ENCODE results near the gene PURA.

PURA gene

GRCh38 chr5:140131967-140132409, 18.1 kb downstream of the PURA start:
- no peak overlapping the region for H3K9ac ChIP-seq (ENCODE audit: low read length)
- H3K9me2 ChIP-seq (replicated peaks; ENCODE audit: insufficient read depth, low read length) = no peaks in the 10 kb centered on the region
- no peak for TF ChIP-seq CTCF (IDR thresholded peaks at IDR 0.05; ENCODE audit: insufficient read depth, low read length, poor library complexity, severe bottlenecking)
- TF ChIP-seq EZH2phosphoT487 (conservative IDR thresholded peaks at IDR 0.05; ENCODE audit: low read length) = no peak
- no peak overlapping the region for H2AFZ ChIP-seq (ENCODE audit: low read depth, low read length, severe bottlenecking)
- 0 out of 2 replicates have a peak, but pooled peaks cover 3% of the 10 kb centered on the region for H3K79me2 ChIP-seq (ENCODE audit: insufficient read depth, low read length)
- H3K36me3 ChIP-seq (ENCODE audit: low read length) = no peaks in the 10 kb centered on the region
- no peaks in the 10 kb centered on the region; the same call in 1 of the 2 replicates for H4K20me1 ChIP-seq (ENCODE audit: low read depth, low read length)
- no peaks in the 10 kb centered on the region for H3F3A ChIP-seq (ENCODE audit: insufficient read depth)
- no peak overlapping the region for H3K27ac ChIP-seq (ENCODE audit: low read depth, low read length)
- H3K4me3 ChIP-seq (ENCODE audit: insufficient read depth, low read length, poor library complexity, severe bottlenecking) = no peak overlapping the region
- no peaks in the 10 kb centered on the region for H3K9me3 ChIP-seq (ENCODE audit: insufficient read depth, low read length)
- no peak overlapping the region for H3K4me2 ChIP-seq (ENCODE audit: low read depth, low read length, poor library complexity, severe bottlenecking)
- H3K27me3 ChIP-seq (ENCODE audit: low read length) = no peaks in the 10 kb centered on the region

GRCh38 chr5:140133514-140134167, 19.7 kb downstream of the PURA start:
- no peaks in the 10 kb centered on the region for H3K79me2 ChIP-seq (ENCODE audit: insufficient read depth, low read length)
- H3K9me2 ChIP-seq (replicated peaks; ENCODE audit: insufficient read depth, low read length) = no peaks in the 10 kb centered on the region
- no peaks in the 10 kb centered on the region for H3K36me3 ChIP-seq (ENCODE audit: low read length)
- H3F3A ChIP-seq (ENCODE audit: insufficient read depth) = no peaks in the 10 kb centered on the region
- no peaks in the 10 kb centered on the region; the same call in 1 of the 2 replicates for H4K20me1 ChIP-seq (ENCODE audit: low read depth, low read length)
- no peak overlapping the region for H3K4me2 ChIP-seq (ENCODE audit: low read depth, low read length, poor library complexity, severe bottlenecking)
- H3K4me3 ChIP-seq (ENCODE audit: insufficient read depth, low read length, poor library complexity, severe bottlenecking) = no peak overlapping the region
- no peaks in the 10 kb centered on the region for H3K27me3 ChIP-seq (ENCODE audit: low read length)
- H3K9ac ChIP-seq (ENCODE audit: low read length) = no peak overlapping the region
- H2AFZ ChIP-seq (ENCODE audit: low read depth, low read length, severe bottlenecking) = no peak overlapping the region
- no peak overlapping the region for H3K27ac ChIP-seq (ENCODE audit: low read depth, low read length)
- TF ChIP-seq EZH2phosphoT487 (conservative IDR thresholded peaks at IDR 0.05; ENCODE audit: low read length) = no peak
- no peak for TF ChIP-seq CTCF (IDR thresholded peaks at IDR 0.05; ENCODE audit: insufficient read depth, low read length, poor library complexity, severe bottlenecking)
- no peaks in the 10 kb centered on the region for H3K9me3 ChIP-seq (ENCODE audit: insufficient read depth, low read length)

GRCh38 chr5:140134277-140134935, 20.5 kb downstream of the PURA start:
- no peak overlapping the region for H3K9ac ChIP-seq (ENCODE audit: low read length)
- no peaks in the 10 kb centered on the region for H3K36me3 ChIP-seq (ENCODE audit: low read length)
- no peaks in the 10 kb centered on the region for H3F3A ChIP-seq (ENCODE audit: insufficient read depth)
- TF ChIP-seq EZH2phosphoT487 (conservative IDR thresholded peaks at IDR 0.05; ENCODE audit: low read length) = no peak
- no peak for TF ChIP-seq CTCF (IDR thresholded peaks at IDR 0.05; ENCODE audit: insufficient read depth, low read length, poor library complexity, severe bottlenecking)
- H3K4me2 ChIP-seq (ENCODE audit: low read depth, low read length, poor library complexity, severe bottlenecking) = no peak overlapping the region
- H4K20me1 ChIP-seq (ENCODE audit: low read depth, low read length) = no peaks in the 10 kb centered on the region; the same call in 1 of the 2 replicates
- no peaks in the 10 kb centered on the region for H3K79me2 ChIP-seq (ENCODE audit: insufficient read depth, low read length)
- no peaks in the 10 kb centered on the region for H3K9me3 ChIP-seq (ENCODE audit: insufficient read depth, low read length)
- no peak overlapping the region for H3K4me3 ChIP-seq (ENCODE audit: insufficient read depth, low read length, poor library complexity, severe bottlenecking)
- no peaks in the 10 kb centered on the region for H3K27me3 ChIP-seq (ENCODE audit: low read length)
- no peaks in the 10 kb centered on the region for H3K9me2 ChIP-seq (replicated peaks; ENCODE audit: insufficient read depth, low read length)
- no peak overlapping the region for H3K27ac ChIP-seq (ENCODE audit: low read depth, low read length)
- H2AFZ ChIP-seq (ENCODE audit: low read depth, low read length, severe bottlenecking) = no peak overlapping the region

Measured in SU-DHL-6 (cell line).